SK-MEL-5 (cell line): ENCODE data around the gene OR1N1. TPM values are rescaled to one million over a fixed set of nuclear protein-coding genes. Genes with fewer than 3 reads are reported as not detected.

Source experiments
- DNase-seq: peaks from one replicate; pipeline ENCODE4 v3.0.0-alpha.2; 2016; ENCODE audit warnings: low read depth, low spot score
- in situ Hi-C: cut with HindIII; loops from 2 replicates; pipeline ENCODE4 v1.10.0; 2016; ENCODE audit warnings: low sequenced_read_pairs, high pct_unique_total_duplicates, low pct_unique_long_range_greater_than_20kb
- total RNA-seq: library from RNA; depleted of rRNA; stranded (reverse); fragments of >200 nt; shearing (Covaris generic); gene quantifications from 2 replicates; pipeline ENCODE4 v1.2.3, GENCODE V29; 2014; rRNA removed

The OR1N1 gene
- total RNA-seq, 1 experiment from 2014 or later: not detected

DNA sequence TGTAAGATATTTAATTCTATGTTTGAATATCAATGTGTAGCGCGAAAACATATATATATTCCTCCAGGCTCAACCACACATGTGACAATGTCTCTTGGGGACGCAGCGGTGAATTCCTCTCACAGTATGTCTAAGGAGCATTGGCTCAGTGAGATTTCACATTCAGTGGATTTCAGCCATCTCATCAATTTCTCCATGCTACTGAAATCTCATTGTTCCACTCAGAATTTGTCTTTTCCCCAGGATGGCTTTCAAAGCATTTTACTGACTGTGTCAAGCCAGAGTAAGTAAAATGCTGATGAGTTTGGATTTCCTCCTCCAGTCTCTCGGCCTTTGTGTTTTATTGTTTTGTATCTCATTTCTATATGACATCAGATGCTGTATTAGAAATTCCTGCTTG lies 48.0 kb downstream of the OR1N1 start:
- no peak for DNase-seq
- in situ Hi-C loops: no loop called here

DNA sequence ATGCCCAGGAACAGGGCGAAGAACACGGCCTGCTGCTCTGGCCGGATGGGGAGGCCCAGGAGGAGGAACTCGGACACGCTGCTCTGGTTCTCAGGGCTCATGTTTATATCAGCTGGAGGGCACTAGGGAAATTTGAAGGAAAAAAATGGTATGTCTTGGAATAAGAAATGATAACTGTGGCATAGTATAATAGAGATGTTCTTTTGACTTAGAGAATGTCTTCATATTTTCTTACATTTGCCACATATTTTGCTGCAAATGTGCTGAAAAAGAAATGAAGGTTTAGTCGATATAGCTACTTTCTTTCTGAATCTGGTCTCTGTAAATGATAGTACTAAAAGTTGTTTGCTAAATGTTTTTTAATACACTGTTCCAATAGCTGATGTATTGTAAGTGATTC lies 49.3 kb downstream of the OR1N1 start, which contains the start of gene OR1J1:
OR1J1 (minus strand) TSS at position 101 of the 400 bp plus-strand sequence; CDS start at position 101, 0 bp downstream.
- no peak for DNase-seq
- in situ Hi-C loops: no loop called here

DNA sequence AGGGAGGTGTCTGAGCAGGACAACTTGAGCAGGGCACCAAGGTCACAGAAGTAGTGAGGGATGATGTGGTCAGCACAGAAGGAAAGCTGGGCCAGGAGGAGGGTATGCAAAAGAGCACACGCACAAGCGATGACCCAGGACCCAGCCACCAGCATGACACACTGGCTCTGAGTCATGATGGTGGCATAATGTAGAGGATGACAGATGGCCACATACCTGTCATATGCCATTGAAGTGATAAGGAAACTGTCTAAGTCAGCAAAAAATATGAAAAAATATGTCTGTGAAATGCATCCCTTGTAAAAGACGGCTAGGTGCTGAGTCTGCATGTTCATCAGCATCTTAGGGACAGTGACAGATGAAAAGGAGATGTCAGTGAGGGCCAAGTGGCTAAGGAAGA lies 49.7 kb downstream of the OR1N1 start:
- no peak for DNase-seq

More for the DNA sequence above, 49.7 kb downstream of the OR1N1 start:
- in situ Hi-C loops: no loop called here

Other genes starting within 250 kb of the OR1N1 start
- gene PTGS1, start 156.3 kb downstream of the OR1N1 start, total RNA-seq: 0.03 and 0.53 TPM in 2 replicates
- not detected in 2 replicates for gene OR1J1, start 49.4 kb downstream of the OR1N1 start, total RNA-seq
- gene OR1J2, start 16.5 kb downstream of the OR1N1 start, total RNA-seq: not detected in 2 replicates
- not detected in 2 replicates for gene OR1J4, start 8.2 kb downstream of the OR1N1 start, total RNA-seq
- not detected in 2 replicates for gene OR1N2, start 25.8 kb upstream of the OR1N1 start, total RNA-seq
- gene OR1L8, start 56.1 kb upstream of the OR1N1 start, total RNA-seq: not detected in 2 replicates
- not detected in 2 replicates for gene OR1Q1, start 87.4 kb upstream of the OR1N1 start, total RNA-seq
- gene OR1B1, start 130.3 kb upstream of the OR1N1 start, total RNA-seq: not detected in 2 replicates
- not detected in 2 replicates for gene OR1L1, start 134.4 kb upstream of the OR1N1 start, total RNA-seq
- gene OR1L3, start 147.8 kb upstream of the OR1N1 start, total RNA-seq: not detected in 2 replicates
- not detected in 2 replicates for gene OR1L4, start 196.7 kb upstream of the OR1N1 start, total RNA-seq
- not detected in 2 replicates for gene OR1L6, start 215.0 kb upstream of the OR1N1 start, total RNA-seq